NCI-H524 treated with DMSO at 0.1 percent for 48 hours (cell line): ENCODE results near the gene SIRT6.
"Not testable (repeated sequence)": the region's sequence is repeated elsewhere in the genome, so short reads cannot be mapped to it uniquely, and the experiment has no call there.

Source experiments
- DNase-seq: peaks from one replicate; lab custom pipeline; 2025; lab: John Stamatoyannopoulos, UW

Gene SIRT6

GRCh38 chr19:4199699-4200293 is 17.4 kb upstream of the SIRT6 start:
- DNase-seq: no peak

GRCh38 chr19:4198467-4199126 is 16.2 kb upstream of the SIRT6 start:
- no peak for DNase-seq

- DNase-seq: no peak
Measured at GRCh38 chr19:4197625-4198466, 15.5 kb upstream of the SIRT6 start.

GRCh38 chr19:4197228-4197624 is 14.9 kb upstream of the SIRT6 start:
- DNase-seq: no peak

GRCh38 chr19:4196587-4197148 is 14.3 kb upstream of the SIRT6 start:
- DNase-seq: no peak

GRCh38 chr19:4196009-4196408 is 13.6 kb upstream of the SIRT6 start:
- no peak for DNase-seq

- DNase-seq: no peak
Measured at GRCh38 chr19:4194353-4194752, 12.0 kb upstream of the SIRT6 start.

- DNase-seq: not testable (repeated sequence)
Measured at GRCh38 chr19:4192537-4192936, 10.2 kb upstream of the SIRT6 start.

- no peak for DNase-seq
Measured at GRCh38 chr19:4189641-4190040, 7.3 kb upstream of the SIRT6 start.

GRCh38 chr19:4187313-4188122 is 5.2 kb upstream of the SIRT6 start:
- no peak for DNase-seq

GRCh38 chr19:4186087-4186993 is 4.0 kb upstream of the SIRT6 start:
- DNase-seq: peak; percentile 13

GRCh38 chr19:4185413-4186086 is 3.2 kb upstream of the SIRT6 start:
- DNase-seq: no peak

GRCh38 chr19:4184718-4185352 is 2.5 kb upstream of the SIRT6 start:
- no peak for DNase-seq

GRCh38 chr19:4183967-4184717 is 1.8 kb upstream of the SIRT6 start:
- peak; percentile 73 for DNase-seq

- no peak for DNase-seq
Measured at GRCh38 chr19:4181053-4181508, 1.3 kb downstream of the SIRT6 start.

- no peak for DNase-seq
Measured at GRCh38 chr19:4178990-4179389, 3.4 kb downstream of the SIRT6 start.

- no peak for DNase-seq
Measured at GRCh38 chr19:4177146-4177545, 5.2 kb downstream of the SIRT6 start.

GRCh38 chr19:4175669-4175931 is 6.8 kb downstream of the SIRT6 start:
- DNase-seq: no peak
